K562 (cell line): ENCODE measurements around the gene SCYL1. TPM values are rescaled to one million over a fixed set of nuclear protein-coding genes. Genes with fewer than 3 reads are reported as not detected.

Experiments
- CHD1 ChIP-seq: fragments of 200-600 bp; sonication (generic); IDR thresholded peaks from one replicate; pipeline ENCODE4 v1.6.1; 2012; ENCODE audit warnings: mild to moderate bottlenecking, moderate library complexity, low read length, inconsistent platforms
- JUND ChIP-seq, 2 experiments: IDR thresholded peaks; 2 replicates in 1 of 2; 3 replicates in 1 of 2; pipeline ENCODE4 v1.6.1; 2011; ENCODE audit warnings: borderline replicate concordance in 2 of 2, low read depth in 2 of 2, low read length in 2 of 2, improper control_type of control experiment in 1 of 2, missing biosample characterization in 1 of 2, missing genetic modification characterization in 1 of 2, missing genetic modification reagents in 1 of 2
- MTA3 ChIP-seq: fragments of 450-650 bp; formaldehyde crosslinking; IDR thresholded peaks from 2 replicates; pipeline ENCODE4 v1.6.1; 2017; ENCODE audit warnings: mild to moderate bottlenecking, borderline replicate concordance
- NR2C2 ChIP-seq, 2 experiments: fragments of 200-800 bp in 1 of 2; sonication (Bioruptor generic) in 1 of 2; sonication (generic) in 1 of 2; formaldehyde crosslinking in 1 of 2; IDR thresholded peaks; 2 replicates each; pipeline versions ENCODE4 v1.6.1 to v1.8.0; 2016 to 2022; ENCODE audit warnings: mild to moderate bottlenecking in 1 of 2, missing compliant biosample characterization in 1 of 2, missing genetic modification characterization in 1 of 2, missing genetic modification reagents in 1 of 2
- POLR2A ChIP-seq: fragments of 450-650 bp; conservative IDR thresholded peaks from 2 replicates; pipeline ENCODE4 v1.6.1; 2016
- PPARD ChIP-seq: fragments of 250-450 bp; sonication (Bioruptor Pico); IDR thresholded peaks from 2 replicates; pipeline ENCODE4 v1.8.0; 2022; ENCODE audit warnings: inconsistent platforms, mild to moderate bottlenecking, moderate library complexity
- PURB ChIP-seq: sonication (generic); formaldehyde crosslinking; IDR thresholded peaks from 2 replicates; pipeline ENCODE4 v1.9.0; 2021; ENCODE audit warnings: low read depth, mild to moderate bottlenecking, missing genetic modification reagents
- RBFOX2 ChIP-seq: fragments of 200-400 bp; formaldehyde crosslinking; IDR thresholded peaks from 2 replicates; pipeline ENCODE4 v1.6.1; 2017; ENCODE audit warnings: low read depth, mild to moderate bottlenecking, low read length, moderate library complexity
- TEAD4 ChIP-seq, 2 experiments: sonication (generic) in 1 of 2; formaldehyde crosslinking in 1 of 2; IDR thresholded peaks; 2 replicates each; pipeline versions ENCODE4 v1.6.1 to v1.8.0; 2012 to 2022; ENCODE audit warnings: borderline replicate concordance in 1 of 2, inconsistent platforms in 1 of 2, low read length in 1 of 2, mild to moderate bottlenecking in 1 of 2, missing genetic modification reagents in 1 of 2
- ZNF318 ChIP-seq, 2 experiments: fragments of 450-650 bp; IDR thresholded peaks; 2 replicates each; pipeline ENCODE4 v1.6.1; 2016; ENCODE audit warnings: mild to moderate bottlenecking in 2 of 2, borderline replicate concordance in 1 of 2, low read depth in 1 of 2, moderate library complexity in 1 of 2
- ZNF76 ChIP-seq: fragments of 250-450 bp; sonication (Bioruptor Pico); IDR thresholded peaks from 2 replicates; pipeline ENCODE4 v1.4.0; 2020; ENCODE audit warnings: mild to moderate bottlenecking, moderate library complexity, borderline replicate concordance
- polyA plus RNA-seq, 8 experiments: library from polyadenylated mRNA; depleted of rRNA in 4 of 8; stranded (reverse) in 5 of 8; unstranded in 3 of 8; fragments of >200 nt; fragmentation: Nextera tagmentation in 2 of 8; fragmentation: Illumina TruSeq in 1 of 8; extraction: Ambion mirVana in 2 of 8; extraction: Trizol in 1 of 8; gene quantifications; 2 replicates each; pipeline versions ENCODE4 v1.2.1 to v1.2.3, GENCODE V29; 2011 to 2014; ENCODE audit warnings: inconsistent platforms in 1 of 8, missing spikeins in 1 of 8
- total RNA-seq, 7 experiments: library from RNA; depleted of rRNA in 6 of 7; stranded (reverse); fragments of >200 nt in 6 of 7; fragmentation: Illumina TruSeq in 2 of 7; extraction: Trizol in 2 of 7; gene quantifications; 2 replicates each; pipeline versions ENCODE4 v1.2.1 to v1.2.3, GENCODE V29; 2011 to 2021; ENCODE audit warnings: low replicate concordance in 1 of 7
- TF ChIP-seq, protein P1 (sequence below): fragments of 250-450 bp; sonication (Bioruptor Pico); IDR thresholded peaks from 2 replicates; pipeline ENCODE4 v1.4.0; 2020; ENCODE audit warnings: borderline replicate concordance
- TF ChIP-seq, protein P2 (sequence below): fragments of 250-450 bp; sonication (Bioruptor Pico); IDR thresholded peaks from 2 replicates; pipeline ENCODE4 v1.4.0; 2020; ENCODE audit warnings: mild to moderate bottlenecking

SCYL1 gene
- total and polyA plus RNA-seq, 9 of the 15 experiments (the other 6 are each of a cell fraction or from before 2014, with no cell fraction given): 1.9 to 145 (median 57.6) TPM

DNA sequence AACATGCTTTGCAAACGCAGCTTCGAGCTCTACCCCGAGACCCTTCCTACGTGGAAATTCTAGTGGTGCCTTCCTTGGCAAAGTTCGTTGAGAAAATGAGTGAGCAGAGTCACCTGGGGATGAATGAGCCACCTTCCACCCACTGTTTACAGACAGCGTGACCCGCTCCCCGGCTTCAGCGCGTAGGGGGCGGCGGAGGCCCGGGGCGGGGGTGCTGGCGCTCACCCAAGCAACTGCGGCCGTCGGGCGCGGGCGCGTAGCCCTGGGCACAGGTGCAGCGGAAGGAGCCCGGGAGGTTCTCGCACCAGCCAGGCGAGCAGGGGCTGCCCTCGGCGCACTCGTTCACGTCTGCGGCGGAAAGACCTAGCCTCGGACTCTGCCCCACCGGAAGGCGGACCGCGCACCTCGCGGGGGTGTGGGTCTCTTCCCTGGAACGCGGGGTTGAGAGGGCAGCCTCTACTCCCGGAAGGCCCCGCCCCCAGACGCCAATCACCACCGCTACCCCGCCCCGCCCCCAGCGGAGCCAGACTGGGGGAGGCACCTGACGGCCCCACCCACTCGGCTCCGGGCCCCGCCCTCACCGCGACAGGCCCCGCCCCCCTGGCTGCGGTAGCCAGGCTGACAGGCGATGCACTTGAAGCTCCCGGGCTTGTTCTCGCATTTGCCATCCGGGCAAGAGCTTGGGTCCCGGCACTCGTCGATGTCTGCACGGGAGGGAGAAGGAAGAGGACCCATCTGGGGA, 21.5 kb downstream of the SCYL1 start (continued):
- peak; percentile 63; the same call in 1 of the 2 replicates for TF ChIP-seq MTA3
- no peak for TF ChIP-seq ZNF318 (IDR thresholded peaks at IDR 0.05; ENCODE audit: borderline replicate concordance in 1 of 2, low read depth in 1 of 2)
- peak; percentile 45; the same call in 1 of the 2 replicates for TF ChIP-seq TEAD4 (IDR thresholded peaks at IDR 0.05; ENCODE audit: low read length)
- TF ChIP-seq TEAD4 (CRISPR knock-in tag; IDR thresholded peaks at IDR 0.05; ENCODE audit: borderline replicate concordance): no peak
- TF ChIP-seq ZNF76 (CRISPR knock-in tag): 0 out of 2 replicates have a peak, but pooled peaks have one; percentile 21
- no peak for TF ChIP-seq PPARD (CRISPR knock-in tag)
- no peak for TF ChIP-seq CHD1
- 0 out of 2 replicates have a peak, but pooled peaks have one; percentile 2 for TF ChIP-seq JUND (IDR thresholded peaks at IDR 0.05; ENCODE audit: borderline replicate concordance, low read depth, low read length)
- TF ChIP-seq JUND (tag; IDR thresholded peaks at IDR 0.05; ENCODE audit: borderline replicate concordance, low read depth, low read length): no peak
- TF ChIP-seq RBFOX2: peak; percentile 75
- TF ChIP-seq, protein P1, sequence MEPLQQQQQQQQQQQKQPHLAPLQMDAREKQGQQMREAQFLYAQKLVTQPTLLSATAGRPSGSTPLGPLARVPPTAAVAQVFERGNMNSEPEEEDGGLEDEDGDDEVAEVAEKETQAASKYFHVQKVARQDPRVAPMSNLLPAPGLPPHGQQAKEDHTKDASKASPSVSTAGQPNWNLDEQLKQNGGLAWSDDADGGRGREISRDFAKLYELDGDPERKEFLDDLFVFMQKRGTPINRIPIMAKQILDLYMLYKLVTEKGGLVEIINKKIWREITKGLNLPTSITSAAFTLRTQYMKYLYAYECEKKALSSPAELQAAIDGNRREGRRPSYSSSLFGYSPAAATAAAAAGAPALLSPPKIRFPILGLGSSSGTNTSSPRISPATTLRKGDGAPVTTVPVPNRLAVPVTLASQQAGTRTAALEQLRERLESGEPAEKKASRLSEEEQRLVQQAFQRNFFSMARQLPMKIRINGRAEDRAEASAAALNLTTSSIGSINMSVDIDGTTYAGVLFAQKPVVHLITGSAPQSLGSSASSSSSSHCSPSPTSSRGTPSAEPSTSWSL (CRISPR knock-in tag): no peak
- TF ChIP-seq NR2C2 (CRISPR knock-in tag; IDR thresholded peaks at IDR 0.05): 0 out of 2 replicates have a peak, but pooled peaks have one; percentile 15
- TF ChIP-seq NR2C2 (tag; IDR thresholded peaks at IDR 0.05): peak; percentile 75; the same call in 1 of the 2 replicates
- TF ChIP-seq PURB (CRISPR knock-in tag): no peak
- peak; percentile 56 for TF ChIP-seq POLR2A
- TF ChIP-seq, protein P2, sequence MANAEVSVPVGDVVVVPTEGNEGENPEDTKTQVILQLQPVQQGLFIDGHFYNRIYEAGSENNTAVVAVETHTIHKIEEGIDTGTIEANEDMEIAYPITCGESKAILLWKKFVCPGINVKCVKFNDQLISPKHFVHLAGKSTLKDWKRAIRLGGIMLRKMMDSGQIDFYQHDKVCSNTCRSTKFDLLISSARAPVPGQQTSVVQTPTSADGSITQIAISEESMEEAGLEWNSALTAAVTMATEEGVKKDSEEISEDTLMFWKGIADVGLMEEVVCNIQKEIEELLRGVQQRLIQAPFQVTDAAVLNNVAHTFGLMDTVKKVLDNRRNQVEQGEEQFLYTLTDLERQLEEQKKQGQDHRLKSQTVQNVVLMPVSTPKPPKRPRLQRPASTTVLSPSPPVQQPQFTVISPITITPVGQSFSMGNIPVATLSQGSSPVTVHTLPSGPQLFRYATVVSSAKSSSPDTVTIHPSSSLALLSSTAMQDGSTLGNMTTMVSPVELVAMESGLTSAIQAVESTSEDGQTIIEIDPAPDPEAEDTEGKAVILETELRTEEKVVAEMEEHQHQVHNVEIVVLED (CRISPR knock-in tag): 0 out of 2 replicates have a peak, but pooled peaks have one; percentile 7
